ENCODE results near the gene SCAND1.

Gene SCAND1

GRCh38 chr20:35904982-35905663, 49.2 kb downstream of the SCAND1 start:
- no peak overlapping the region for H3K27ac ChIP-seq (ENCODE audit: low read depth, low read length)
- peaks cover 9% of the 10 kb centered on the region for H3K4me1 ChIP-seq (ENCODE audit: control insufficient read depth, insufficient read depth, low read length)
- H3K9me3 ChIP-seq (ENCODE audit: control insufficient read depth, insufficient read depth, low read length) = no peaks in the 10 kb centered on the region
- H3K27me3 ChIP-seq (ENCODE audit: control insufficient read depth, insufficient read depth, low read length) = no peaks in the 10 kb centered on the region
- no peak overlapping the region for H3K9ac ChIP-seq (ENCODE audit: low read depth, low read length)
- H3K4me3 ChIP-seq (ENCODE audit: low read depth, low read length) = no peak overlapping the region
- H3K36me3 ChIP-seq (ENCODE audit: control insufficient read depth, insufficient read depth, low read length) = peaks cover 16% of the 10 kb centered on the region

GRCh38 chr20:35903843-35904242, 50.5 kb downstream of the SCAND1 start:
- Histone ChIP-seq H3K27me3 (ENCODE audit: control insufficient read depth, insufficient read depth, low read length) (no peaks in the 10 kb centered on the region), H3K4me1 (ENCODE audit: control insufficient read depth, insufficient read depth, low read length) (peaks cover 9% of the 10 kb centered on the region), H3K9me3 (ENCODE audit: control insufficient read depth, insufficient read depth, low read length) (no peaks in the 10 kb centered on the region), H3K9ac (ENCODE audit: low read depth, low read length) (no peak overlapping the region), H3K36me3 (ENCODE audit: control insufficient read depth, insufficient read depth, low read length) (peaks cover 22% of the 10 kb centered on the region), H3K27ac (ENCODE audit: low read depth, low read length) (no peak overlapping the region), H3K4me3 (ENCODE audit: low read depth, low read length) (no peak overlapping the region)

Measured in HUES48 (cell line).